Measurements from ENCODE around the gene KIAA2012. TPM values are rescaled to one million over a fixed set of nuclear protein-coding genes. Genes with fewer than 3 reads are reported as not detected.

Gene KIAA2012
- polyA plus RNA-seq, 3 donors, result not detected

DNA sequence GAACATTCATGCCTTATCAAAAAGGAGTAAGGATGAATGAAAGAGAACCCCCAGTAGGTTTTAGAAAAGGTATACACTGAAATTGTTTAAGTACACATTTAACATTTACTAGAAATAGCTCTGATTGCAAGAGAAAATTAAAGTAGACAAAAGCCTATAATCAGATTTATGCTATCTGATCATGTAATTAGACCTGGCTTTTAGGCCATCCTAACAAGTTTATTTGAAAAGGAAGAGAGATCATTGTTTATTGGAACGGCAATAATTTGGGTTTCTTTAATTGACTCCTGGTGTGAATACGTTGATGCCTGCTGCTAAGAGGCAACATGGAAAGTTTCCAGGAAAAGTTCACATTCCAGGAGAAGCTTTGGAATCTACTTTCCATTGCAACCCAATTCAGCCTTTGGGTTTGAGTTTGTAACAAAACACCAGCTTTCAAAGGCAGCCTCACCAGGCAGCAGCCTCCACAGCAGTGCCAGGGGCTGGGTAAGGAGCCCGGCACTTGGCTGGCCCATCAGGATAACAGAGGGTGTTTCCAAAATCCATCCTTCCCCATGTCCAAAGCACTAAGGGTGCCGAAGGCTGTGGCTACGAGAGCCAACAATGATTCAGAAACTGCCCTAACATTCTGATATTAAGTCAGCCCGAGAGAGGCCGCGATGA is 21.4 kb upstream of the KIAA2012 start:
- H3K79me2 ChIP-seq (ENCODE audit: insufficient read depth, low read length), result no peaks in the 10 kb centered on the region
- Mint-ChIP-seq H3K27ac (no peak overlapping the region), H3K4me3 (no peak overlapping the region), H3K36me3 (no peaks in the 10 kb centered on the region), H3K27me3 (ENCODE audit: low read depth in 3 of 3) (peaks cover 3 to 16% (median 4%) of the 10 kb centered on the region in 3 donors), H3K9me3 (peaks cover 0 to 1% (median 0%) of the 10 kb centered on the region in 7 donors), H3K4me1 (no peaks in the 10 kb centered on the region)
- DNase-seq, result no peak
- no peaks in the 10 kb centered on the region for H3K36me3 ChIP-seq (replicated peaks in 1 of 2; ENCODE audit: control insufficient read depth in 1 of 2, insufficient read depth in 2 of 2, low read length in 2 of 2)
- intact Hi-C loops (cut with micrococcal nuclease), result no loop called here
- no peak overlapping the region for H3K27ac ChIP-seq (ENCODE audit: low read depth in 1 of 2, low read length in 2 of 2)
- 80% methylated on average over 1 of the region's 8 CpGs for WGBS (ENCODE audit: insufficient coverage)
- no peaks in the 10 kb centered on the region for H3K4me1 ChIP-seq (ENCODE audit: control insufficient read depth in 1 of 2, insufficient read depth in 2 of 2, low read length in 2 of 2)
- H3K27me3 ChIP-seq (ENCODE audit: control insufficient read depth in 2 of 2, insufficient read depth in 2 of 2, low read length in 2 of 2), result no peaks in the 10 kb centered on the region
- H3K4me3 ChIP-seq (replicated peaks in 1 of 3; ENCODE audit: low read depth in 2 of 3, low read length in 3 of 3), result no peak overlapping the region
- no peak overlapping the region for H2AFZ ChIP-seq (ENCODE audit: insufficient read depth, low read depth, low read length, poor library complexity, severe bottlenecking)
- TF ChIP-seq, protein P1, sequence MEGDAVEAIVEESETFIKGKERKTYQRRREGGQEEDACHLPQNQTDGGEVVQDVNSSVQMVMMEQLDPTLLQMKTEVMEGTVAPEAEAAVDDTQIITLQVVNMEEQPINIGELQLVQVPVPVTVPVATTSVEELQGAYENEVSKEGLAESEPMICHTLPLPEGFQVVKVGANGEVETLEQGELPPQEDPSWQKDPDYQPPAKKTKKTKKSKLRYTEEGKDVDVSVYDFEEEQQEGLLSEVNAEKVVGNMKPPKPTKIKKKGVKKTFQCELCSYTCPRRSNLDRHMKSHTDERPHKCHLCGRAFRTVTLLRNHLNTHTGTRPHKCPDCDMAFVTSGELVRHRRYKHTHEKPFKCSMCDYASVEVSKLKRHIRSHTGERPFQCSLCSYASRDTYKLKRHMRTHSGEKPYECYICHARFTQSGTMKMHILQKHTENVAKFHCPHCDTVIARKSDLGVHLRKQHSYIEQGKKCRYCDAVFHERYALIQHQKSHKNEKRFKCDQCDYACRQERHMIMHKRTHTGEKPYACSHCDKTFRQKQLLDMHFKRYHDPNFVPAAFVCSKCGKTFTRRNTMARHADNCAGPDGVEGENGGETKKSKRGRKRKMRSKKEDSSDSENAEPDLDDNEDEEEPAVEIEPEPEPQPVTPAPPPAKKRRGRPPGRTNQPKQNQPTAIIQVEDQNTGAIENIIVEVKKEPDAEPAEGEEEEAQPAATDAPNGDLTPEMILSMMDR (IDR thresholded peaks at IDR 0.05), result no peak
- H4K20me1 ChIP-seq (ENCODE audit: insufficient read depth, low read length), result no peaks in the 10 kb centered on the region
- H3K4me2 ChIP-seq (replicated peaks; ENCODE audit: extremely low read depth, low read length, poor library complexity, severe bottlenecking), result no peak overlapping the region
- H3K9me3 ChIP-seq (replicated peaks in 1 of 2; ENCODE audit: control insufficient read depth in 1 of 2, insufficient read depth in 1 of 2, low read length in 2 of 2), result no peaks in the 10 kb centered on the region
- no peak overlapping the region for H3K9ac ChIP-seq (ENCODE audit: insufficient read depth, low read length, poor library complexity, severe bottlenecking)

DNA sequence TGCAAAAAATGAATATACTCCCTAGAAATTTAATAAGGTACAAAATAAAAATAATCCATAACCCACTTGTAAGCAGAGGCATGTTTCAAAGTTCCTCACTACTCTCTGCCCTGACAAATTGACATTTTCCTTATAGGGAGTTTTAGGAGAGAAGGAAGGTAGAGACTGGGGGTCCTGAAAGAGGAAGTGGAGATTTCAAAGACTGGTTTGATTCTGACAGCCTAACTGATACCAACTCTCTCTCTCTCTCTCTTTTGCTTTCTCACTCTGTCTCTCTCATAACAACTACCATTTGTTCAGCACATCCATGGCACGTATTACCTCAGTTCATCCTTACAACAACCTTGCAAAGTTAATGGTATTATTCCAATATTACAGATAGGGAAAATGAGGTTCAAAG is 20.8 kb upstream of the KIAA2012 start:
- Histone ChIP-seq H3K27me3 (ENCODE audit: control insufficient read depth in 2 of 2, insufficient read depth in 2 of 2, low read length in 2 of 2) (no peaks in the 10 kb centered on the region), H3K36me3 (replicated peaks in 1 of 2; ENCODE audit: control insufficient read depth in 1 of 2, insufficient read depth in 2 of 2, low read length in 2 of 2) (no peaks in the 10 kb centered on the region), H3K4me1 (ENCODE audit: control insufficient read depth in 1 of 2, insufficient read depth in 2 of 2, low read length in 2 of 2) (no peaks in the 10 kb centered on the region), H3K27ac (ENCODE audit: low read depth in 1 of 2, low read length in 2 of 2) (no peak overlapping the region), H3K4me3 (replicated peaks in 1 of 3; ENCODE audit: low read depth in 2 of 3, low read length in 3 of 3) (no peak overlapping the region), H3K9me3 (replicated peaks in 1 of 2; ENCODE audit: control insufficient read depth in 1 of 2, insufficient read depth in 1 of 2, low read length in 2 of 2) (no peaks in the 10 kb centered on the region), H2AFZ (ENCODE audit: insufficient read depth, low read depth, low read length, poor library complexity, severe bottlenecking) (no peak overlapping the region), H4K20me1 (ENCODE audit: insufficient read depth, low read length) (no peaks in the 10 kb centered on the region), H3K4me2 (replicated peaks; ENCODE audit: extremely low read depth, low read length, poor library complexity, severe bottlenecking) (no peak overlapping the region), H3K9ac (ENCODE audit: insufficient read depth, low read length, poor library complexity, severe bottlenecking) (no peak overlapping the region), H3K79me2 (ENCODE audit: insufficient read depth, low read length) (no peaks in the 10 kb centered on the region)
- no peaks in the 10 kb centered on the region for H3K36me3 Mint-ChIP-seq
- DNase-seq, result no peak
- intact Hi-C loops (cut with micrococcal nuclease), result no loop called here
- no peak overlapping the region for H3K4me3 Mint-ChIP-seq
- H3K4me1 Mint-ChIP-seq, result no peaks in the 10 kb centered on the region
- no CpG with 5 or more reads among the region's 1 CpG for WGBS (ENCODE audit: insufficient coverage)
- TF ChIP-seq, protein P1 (IDR thresholded peaks at IDR 0.05), result no peak
- H3K27me3 Mint-ChIP-seq (ENCODE audit: low read depth in 3 of 3), result peaks cover 3 to 14% (median 4%) of the 10 kb centered on the region in 3 donors
- H3K27ac Mint-ChIP-seq, result no peak overlapping the region
- peaks cover 0 to 1% (median 0%) of the 10 kb centered on the region in 7 donors for H3K9me3 Mint-ChIP-seq

Data from CD14-positive monocyte (primary cell).